GM19324 (cell line): ENCODE measurements around the gene C19orf53.
"Not testable (repeated sequence)": the region's sequence is repeated elsewhere in the genome, so short reads cannot be mapped to it uniquely, and the experiment has no call there.

ENCODE experiments used
- ATAC-seq: cut with Tn5 transposase; IDR thresholded peaks from one replicate; pipeline ENCODE4 v1.9.1; 2021; ENCODE audit warnings: mild to moderate bottlenecking, moderate library complexity; ENCODE audit not compliant: unreplicated experiment, low FRiP score

The C19orf53 gene

DNA sequence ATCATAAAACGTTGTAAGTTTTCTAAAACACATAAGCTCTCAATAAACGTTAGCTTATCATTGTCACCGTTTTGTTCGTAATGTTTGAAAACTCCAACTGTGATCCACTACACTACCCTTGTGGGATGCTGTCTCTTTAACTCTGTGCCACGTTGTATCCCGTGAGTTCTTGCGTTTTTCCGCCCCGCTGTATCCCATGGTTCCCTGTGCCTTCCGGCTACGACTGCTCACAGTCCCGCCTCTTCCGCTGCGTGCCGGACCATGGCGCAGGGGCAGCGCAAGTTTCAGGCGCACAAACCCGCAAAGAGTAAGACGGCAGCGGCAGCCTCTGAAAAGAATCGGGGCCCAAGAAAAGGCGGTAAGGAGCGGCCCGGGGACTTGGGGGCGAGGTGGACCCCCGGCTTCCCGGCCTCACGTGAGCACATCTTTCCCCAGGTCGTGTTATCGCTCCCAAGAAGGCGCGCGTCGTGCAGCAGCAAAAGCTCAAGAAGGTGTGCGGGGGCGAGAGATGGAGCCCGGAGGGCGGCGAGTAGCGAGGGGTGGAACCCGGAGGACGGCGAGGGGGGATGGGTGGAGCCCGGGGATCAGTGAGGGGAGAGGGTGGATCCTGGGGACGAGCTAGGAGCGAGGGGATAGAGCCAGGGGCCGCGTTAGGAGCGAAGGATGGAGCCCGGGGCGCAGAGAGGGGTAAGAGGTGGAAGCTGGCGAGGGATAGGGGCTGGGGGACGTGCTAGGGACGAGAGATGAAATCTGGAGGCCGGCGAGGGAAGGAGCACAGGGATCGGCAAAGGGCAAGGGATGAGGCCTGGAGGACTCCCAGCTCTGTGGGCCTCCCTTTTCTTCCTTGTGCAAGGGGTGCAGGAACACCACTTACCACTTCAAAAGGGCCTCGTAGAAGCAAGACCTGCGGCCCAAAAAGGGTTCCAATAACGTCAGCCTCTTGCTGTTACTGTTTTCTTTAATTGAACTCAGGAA lies at the start of gene C19orf53:
Gene C19orf53, plus strand, starts transcription at position 240 of the 975 bp plus-strand sequence. Its CDS starts 22 bp downstream, at position 262.
- peak; percentile 94 for ATAC-seq

DNA sequence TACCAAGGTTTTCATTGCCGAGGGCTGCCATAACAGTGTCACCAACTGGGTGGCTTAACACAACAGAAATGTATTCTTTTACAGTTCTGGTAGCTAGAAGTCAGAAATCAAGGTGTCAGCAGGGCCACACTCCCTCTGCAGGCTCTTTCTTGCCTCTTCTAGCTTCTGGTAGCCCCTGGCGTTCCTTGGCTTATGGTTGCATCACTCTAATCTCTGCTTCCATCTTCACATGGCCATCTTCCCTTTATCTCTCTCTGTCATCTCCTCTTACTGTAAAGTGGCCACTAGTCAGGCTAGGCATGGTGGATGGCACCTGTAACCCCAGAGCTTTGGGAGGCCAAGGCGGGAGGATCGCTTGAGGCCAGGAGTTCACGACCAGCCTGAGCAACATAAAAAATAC lies 47.9 kb upstream of the C19orf53 start:
- no peak for ATAC-seq

DNA sequence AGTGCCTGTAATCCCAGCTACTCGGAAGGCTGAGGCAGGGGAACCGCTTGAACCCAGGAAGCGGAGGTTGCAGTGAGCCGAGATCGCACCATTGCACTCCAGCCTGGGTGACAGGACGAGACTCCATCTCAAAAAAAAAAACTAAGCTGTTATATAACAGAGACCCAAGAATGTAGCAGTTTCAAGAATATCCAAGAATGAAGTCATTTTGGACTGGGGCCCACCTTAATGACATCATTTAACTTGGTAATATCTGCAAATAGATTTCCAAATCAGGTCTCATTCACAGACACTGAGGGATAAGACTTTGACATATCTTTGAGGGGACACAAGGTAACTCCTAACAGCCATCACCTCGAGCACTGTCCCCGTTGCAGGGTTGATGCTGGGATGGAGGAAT lies 46.5 kb upstream of the C19orf53 start:
- no peak for ATAC-seq

DNA sequence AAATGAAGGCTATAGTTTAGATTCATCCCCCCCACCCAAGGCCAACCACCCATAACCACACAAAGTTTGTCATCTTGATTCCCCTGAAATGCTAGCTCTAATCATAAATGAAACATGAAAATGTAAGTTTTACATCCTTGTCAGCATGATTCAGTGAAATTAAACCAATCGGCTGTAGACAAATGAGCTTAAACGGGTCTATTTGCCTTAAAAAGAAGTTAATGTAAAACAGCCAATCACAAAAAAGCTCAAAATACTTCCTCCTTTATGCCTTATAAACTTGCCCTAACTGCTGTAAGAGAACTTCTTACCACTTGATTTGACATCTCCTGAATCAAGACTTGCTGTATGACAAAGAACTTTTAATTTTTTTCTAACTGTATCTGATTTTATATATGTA lies 44.4 kb upstream of the C19orf53 start:
- ATAC-seq = no peak

DNA sequence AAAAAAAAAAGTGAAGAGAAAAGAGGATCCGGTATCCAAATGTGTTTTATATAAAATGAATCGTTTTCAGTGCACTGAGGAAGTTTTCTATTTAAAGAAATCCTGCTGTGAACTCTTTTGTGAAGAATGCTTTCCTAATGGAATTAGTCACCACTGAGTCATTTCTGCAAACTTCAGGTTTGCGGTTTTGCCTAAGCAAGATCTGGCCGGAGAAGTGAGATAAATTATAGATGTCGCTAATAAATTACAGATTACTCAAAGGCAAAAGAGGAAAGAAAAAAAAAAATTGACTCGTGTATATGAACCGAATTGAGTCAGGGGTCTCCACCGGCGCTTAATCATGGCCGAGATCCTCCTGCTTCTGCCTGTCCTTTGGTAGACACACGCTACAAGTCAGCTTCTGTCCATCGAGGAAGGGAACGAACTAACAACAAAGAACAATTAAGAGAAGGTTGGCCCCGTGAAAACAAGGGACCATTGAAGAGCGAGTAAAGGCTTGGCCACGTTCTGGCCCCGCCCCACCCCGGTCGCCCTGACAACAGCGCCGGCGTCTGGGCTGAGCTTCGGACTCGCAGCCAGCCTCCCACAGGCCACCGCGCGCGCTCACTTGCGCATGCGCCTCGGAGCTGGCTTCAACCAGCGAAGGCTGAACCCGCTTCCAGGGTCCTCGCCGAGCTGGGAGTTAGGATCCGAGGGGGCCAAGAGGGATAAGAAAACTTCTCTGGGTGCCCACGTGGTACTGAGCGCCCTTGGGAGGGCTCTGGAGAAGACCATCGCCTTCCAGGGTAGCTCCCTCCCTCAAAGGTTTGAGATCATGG lies 42.9 kb upstream of the C19orf53 start:
- peak; percentile 96 for ATAC-seq

DNA sequence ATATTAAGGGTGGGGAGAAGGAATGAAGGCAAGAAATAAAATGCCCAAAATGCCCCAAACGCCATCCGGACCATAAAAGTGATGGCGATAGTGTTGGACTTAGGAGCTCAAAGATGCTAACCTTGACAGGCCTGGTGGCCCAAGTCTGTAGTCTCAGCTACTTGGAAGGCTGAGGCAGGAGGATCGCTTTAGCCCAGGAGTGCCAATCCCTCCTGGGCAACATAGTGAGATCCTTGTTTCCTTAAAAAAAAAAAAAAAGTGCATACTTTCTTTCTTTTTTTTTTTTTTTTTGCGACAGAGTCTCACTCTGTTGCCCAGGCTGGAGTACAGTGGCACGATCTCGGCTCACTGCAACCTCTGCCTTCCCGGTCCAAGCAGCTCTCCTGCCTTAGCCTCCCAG lies 41.9 kb upstream of the C19orf53 start:
- no peak for ATAC-seq

DNA sequence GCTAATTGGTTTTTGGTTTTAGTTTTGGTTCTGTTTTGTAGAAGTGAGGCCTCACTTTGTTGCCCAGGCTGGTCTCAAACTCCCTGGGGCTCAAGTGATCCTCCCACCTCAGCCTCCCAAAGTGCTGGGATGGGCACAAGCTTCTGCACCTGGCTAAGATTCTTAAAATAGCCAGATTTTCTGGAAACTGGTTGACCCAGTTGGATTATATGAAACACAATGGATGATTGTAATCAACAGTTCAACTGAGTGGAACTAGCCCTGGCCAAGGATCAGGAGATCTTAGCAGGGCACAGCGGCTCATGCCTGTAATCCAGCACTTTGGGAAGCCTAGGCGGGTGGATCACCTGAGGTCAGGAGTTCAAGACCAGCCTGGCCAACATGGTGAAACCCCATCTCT lies 39.5 kb upstream of the C19orf53 start:
- ATAC-seq = no peak

DNA sequence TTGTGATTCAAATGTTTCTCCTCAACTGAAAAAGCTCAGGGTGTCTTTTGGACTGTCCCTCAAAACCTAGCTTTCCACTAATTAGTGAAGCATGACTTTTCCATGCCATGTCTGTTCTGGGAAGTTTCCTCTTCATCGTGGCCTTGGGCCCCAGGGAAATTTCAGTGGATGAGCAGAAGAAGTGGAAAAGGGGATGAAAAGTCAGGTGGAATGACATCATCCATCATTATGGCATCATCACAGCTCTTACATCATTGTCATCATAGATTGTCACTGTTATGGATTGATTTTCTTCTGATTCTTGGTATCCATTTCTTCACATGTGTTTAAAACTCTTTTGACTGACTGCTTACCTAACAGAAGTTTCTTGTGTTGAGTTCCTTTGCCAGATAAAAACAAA lies 36.2 kb upstream of the C19orf53 start:
- ATAC-seq = no peak

DNA sequence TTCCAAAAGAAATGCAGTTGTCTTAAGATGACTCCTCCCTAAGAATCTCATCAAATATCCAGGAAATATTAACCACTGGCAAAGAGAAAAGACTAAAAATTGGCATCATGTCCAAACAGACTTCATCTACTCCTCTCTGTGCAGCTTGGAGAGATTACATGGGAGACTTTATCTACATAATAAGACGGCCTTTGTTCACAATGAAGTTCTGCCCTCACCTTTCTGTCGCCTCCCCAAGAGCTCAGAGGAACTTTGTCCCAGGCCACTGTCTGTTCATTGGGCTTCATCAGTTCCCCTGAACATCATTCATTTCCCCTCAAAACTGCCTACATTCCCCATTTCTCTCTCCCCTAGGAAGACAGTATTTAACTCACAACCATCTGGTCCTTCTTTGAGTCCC lies 32.4 kb upstream of the C19orf53 start:
- ATAC-seq = no peak

DNA sequence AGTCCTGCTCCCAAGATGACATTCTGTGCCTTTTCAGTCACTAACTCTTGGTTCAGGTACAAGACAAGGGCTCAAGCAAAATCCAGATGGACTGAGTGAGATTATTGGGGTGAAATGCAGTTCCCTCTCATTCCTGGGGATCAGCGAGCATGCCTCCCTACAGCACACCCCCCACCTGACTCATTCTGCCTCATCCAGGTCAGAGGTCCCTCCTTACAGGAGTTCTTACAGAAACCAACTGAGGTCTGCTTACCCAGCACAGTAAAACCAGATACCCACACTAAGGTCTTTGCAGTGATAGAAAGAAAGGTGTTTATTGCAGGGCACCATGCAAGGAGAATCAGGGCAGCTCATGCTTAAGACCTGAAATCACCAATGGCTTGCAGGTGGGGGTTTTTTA lies 31.5 kb upstream of the C19orf53 start:
- ATAC-seq = no peak

DNA sequence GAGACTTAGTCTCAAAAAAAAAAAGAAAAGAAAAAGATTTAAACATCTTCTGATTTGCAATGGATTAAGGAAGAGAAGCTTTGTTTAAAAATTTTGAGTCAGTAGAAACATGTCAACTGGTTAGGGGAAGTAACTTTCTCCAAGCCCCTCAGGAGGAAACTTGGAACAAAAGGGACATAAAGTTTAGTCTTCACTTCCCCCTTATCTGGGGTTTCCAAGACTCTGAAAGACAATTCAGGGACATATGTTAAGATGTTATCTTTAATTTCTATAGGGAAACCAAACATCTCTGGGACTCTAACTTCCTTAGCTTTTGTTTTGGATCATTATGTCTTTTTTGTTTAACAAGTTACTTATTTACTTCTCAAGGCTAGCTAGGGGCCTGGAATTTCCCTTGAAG lies 30.1 kb upstream of the C19orf53 start:
- ATAC-seq = no peak

DNA sequence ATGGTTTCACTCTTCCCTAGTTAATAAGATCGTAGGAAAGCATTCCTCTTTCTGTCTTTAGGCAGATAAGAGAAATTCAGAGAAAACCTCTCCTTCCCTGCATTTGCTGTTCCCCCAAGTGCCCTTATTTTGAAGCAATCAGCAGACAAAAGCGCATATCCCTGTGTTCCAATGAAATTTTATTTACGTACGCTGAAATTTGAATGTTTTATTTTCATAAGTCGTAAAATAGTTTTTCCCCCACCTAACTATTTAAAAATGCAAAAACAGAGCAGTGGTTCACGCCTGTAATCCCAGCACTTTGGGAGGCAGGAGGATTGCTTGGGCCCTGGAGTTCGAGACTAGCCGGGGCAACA lies 27.2 kb upstream of the C19orf53 start:
- no peak for ATAC-seq

DNA sequence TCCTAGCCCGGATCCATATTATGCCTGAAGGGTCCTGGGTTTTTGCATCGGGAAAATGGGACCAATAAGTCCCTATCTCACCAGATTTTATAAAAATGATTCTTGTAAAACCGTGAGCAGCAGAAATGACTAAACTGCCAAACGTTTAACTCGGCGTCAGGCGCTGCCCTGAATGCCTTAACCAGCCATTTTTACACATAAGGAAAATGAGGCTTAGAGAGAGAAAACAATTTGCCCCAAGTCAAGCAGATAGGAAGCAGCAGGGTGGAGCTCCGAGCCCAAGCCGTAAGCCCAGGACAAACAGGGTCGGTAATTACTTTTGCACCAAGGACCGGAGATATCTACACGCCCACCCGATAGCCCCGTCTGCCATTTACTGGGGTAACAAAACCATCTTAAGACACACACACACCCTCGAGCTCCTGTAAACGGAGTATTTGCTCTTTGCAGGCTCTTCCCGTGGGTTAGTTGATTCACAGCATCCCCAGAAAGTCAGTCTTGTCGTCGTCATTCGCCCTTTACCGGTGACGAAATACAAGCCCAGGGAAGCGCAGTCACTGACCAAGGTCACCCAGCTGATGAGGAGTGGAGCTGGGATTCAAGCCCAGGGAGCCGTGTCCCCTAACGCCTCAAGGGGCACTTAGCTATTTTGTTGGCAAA lies 26.0 kb upstream of the C19orf53 start:
- ATAC-seq = peak; percentile 2

DNA sequence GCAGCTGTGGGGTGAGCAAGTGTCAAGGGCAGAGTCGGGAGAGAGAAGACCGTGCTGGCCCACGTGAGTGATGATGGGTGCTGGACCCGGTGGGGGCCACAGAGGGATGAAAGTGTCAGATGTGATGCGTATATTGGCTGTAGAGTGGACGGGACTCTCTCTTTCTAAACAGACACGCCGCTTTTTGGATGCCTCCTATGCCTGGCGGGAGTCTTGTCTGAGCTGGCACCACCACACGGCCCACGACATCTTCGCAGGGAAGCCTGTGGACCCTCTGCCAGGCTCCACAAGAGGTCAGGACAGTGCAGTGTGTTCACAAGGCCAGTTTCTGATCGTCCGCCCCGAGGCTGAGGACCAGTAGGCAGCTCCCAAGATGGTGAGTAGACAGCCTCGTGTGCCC lies 22.8 kb upstream of the C19orf53 start:
- no peak for ATAC-seq

DNA sequence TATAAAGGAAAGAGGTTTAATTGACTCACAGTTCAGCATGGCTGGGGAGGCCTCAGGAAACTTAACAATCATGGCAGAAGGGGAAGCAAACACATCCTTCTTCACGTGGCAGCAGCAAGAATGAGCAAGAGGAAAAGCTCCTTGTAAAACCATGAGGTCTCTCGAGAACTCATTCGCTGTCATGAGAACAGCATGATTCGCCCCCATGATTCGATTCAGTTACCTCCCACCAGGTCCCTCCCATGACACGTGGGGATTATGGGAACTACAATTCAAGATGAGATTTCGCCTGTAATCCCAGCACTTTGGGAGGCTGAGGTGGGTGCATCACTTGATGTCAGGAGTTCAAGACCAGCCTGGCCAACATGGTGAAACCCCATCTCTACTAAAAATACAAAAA lies 20.6 kb upstream of the C19orf53 start:
- not testable (repeated sequence) for ATAC-seq

DNA sequence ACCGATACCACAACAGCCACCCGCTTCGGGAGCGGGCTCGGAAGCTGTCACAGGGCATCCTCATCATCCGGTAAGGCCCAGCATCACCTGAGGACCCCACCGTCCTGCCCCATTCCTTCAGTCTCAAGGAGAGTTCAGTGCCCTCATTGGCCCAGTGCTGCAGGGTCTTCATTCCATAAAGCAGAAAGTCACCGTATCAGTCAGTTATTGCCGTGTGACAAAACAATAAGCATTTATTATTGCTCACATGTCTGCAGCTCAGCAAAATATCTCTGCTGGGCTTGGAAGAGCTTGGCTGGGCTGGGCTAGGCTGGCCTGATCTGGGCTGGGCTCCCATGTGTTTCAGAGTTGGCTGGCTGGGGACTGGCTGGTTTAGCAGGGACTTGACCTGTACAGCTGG lies 18.0 kb upstream of the C19orf53 start:
- ATAC-seq = no peak

DNA sequence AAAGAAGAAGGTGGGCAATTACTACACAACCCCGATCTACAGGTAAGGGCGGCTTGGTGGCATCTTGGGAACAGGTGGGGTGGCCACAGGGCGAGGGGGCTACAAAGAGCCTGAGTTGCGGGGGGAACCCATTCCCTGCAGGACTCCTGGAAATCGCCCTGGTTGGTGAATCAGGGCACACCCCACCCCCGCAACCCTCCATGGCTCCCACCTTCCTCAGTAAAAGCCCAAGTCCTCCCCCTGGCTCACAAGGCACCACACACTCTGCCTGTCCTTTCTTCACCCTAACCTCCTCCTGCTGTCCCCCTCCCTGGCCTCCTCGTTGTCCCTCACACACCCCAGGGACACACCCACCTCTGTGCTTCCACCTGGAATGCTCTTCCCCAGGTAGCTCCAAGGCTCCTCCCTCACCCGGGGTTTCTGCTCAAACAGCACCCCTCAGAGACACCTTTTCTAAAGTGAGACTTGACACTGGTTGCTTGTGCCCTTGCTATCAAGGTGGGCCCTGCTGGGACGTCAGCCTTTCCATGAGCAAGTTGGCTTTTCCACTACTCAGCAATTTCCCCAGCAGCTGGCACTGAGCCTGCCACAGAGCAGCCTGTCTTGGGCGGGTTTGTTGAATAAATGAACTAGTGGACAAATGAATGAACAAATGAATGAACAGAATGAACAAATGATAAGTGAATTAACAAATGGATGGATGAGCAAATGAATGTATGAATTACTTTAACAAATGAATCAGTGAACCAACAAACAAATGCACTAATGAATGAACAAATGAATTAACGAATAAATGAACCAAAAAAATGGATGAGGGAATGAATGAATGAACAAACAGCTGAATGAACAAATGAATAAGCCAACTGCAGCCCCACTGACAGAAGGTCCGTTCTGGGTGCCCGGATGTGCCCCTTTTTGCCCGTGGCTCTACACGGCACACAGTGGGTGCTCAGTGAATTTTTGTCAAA lies 16.2 kb upstream of the C19orf53 start:
- ATAC-seq = no peak

DNA sequence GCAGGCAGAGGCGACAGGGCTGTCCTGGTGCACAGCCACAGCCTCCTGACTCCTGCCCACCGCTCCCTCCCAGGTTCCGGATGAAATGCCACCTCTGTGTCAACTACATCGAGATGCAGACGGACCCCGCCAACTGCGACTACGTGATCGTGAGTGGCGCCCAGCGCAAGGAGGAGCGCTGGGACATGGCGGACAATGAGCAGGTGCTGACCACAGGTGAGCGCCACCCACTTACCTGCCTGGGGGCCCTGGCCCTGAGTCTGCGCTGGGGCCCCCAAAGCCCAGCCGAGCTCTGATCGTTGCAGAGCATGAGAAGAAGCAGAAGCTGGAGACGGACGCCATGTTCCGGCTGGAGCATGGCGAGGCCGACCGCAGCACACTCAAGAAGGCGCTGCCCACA lies 15.5 kb upstream of the C19orf53 start:
- ATAC-seq = no peak

DNA sequence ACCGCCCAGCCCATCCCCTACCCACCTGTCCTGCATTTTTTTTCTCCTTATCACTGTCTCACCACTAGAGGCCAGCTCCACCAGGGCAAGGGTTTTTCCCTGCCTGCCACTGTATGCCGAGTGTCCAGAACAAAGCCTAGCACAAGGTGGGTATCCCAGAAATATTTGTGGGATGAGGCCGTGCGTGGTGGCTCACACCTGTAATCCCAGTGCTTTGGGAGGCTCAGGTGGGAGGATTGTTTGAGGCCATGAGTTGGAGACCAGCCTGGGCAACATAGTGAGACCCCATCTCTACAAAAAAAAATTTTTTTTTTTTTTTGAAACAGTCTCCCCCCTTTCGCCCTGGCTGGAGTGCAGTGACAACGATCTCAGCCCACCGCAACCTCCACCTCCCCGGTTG lies 12.8 kb upstream of the C19orf53 start:
- no peak for ATAC-seq
